ACC112 (cell line): ENCODE measurements around the gene VPS4B.
A peak's percentile ranks its signal among the peaks of the same experiment; 100 is the strongest.

Experiments
- H2AFZ ChIP-seq: fragments of 200-600 bp; sonication (generic); one replicate; pipeline ENCODE4 v1.6.0; 2017; ENCODE audit warnings: antibody characterized with exemption, low read length; ENCODE audit not compliant: unreplicated experiment
- H3K27ac ChIP-seq: fragments of 200-600 bp; sonication (generic); 2 replicates; pipeline ENCODE4 v1.5.1; 2014; ENCODE audit warnings: low read depth, mild to moderate bottlenecking, antibody characterized with exemption, low read length, moderate library complexity
- H3K27me3 ChIP-seq: fragments of 200-600 bp; sonication (generic); 2 replicates; pipeline ENCODE4 v1.6.1; 2014; ENCODE audit warnings: mild to moderate bottlenecking, antibody characterized with exemption, low read length, moderate library complexity, mixed read lengths; ENCODE audit not compliant: insufficient read depth
- H3K36me3 ChIP-seq: fragments of 200-600 bp; sonication (generic); 2 replicates; pipeline ENCODE4 v1.6.1; 2016; ENCODE audit warnings: mild to moderate bottlenecking, antibody characterized with exemption, low read length, moderate library complexity, mixed read lengths; ENCODE audit not compliant: insufficient read depth
- H3K4me1 ChIP-seq: fragments of 200-600 bp; sonication (generic); one replicate; pipeline ENCODE4 v1.6.1; 2016; ENCODE audit warnings: low read length, mixed read lengths; ENCODE audit not compliant: insufficient read depth, unreplicated experiment, control insufficient read depth
- H3K4me3 ChIP-seq: fragments of 200-600 bp; sonication (generic); 2 replicates; pipeline ENCODE4 v1.5.1; 2014; ENCODE audit warnings: mild to moderate bottlenecking, low read depth, low read length
- H3K79me2 ChIP-seq: fragments of 200-600 bp; sonication (generic); one replicate; pipeline ENCODE4 v1.6.0; 2016; ENCODE audit warnings: low read length; ENCODE audit not compliant: control insufficient read depth, unreplicated experiment, insufficient read depth

Gene VPS4B

GRCh38 chr18:63402246-63403162 lies 19.8 kb downstream of the VPS4B start:
- Histone ChIP-seq H3K27me3 (no peaks in the 10 kb centered on the region), H3K27ac (no peak overlapping the region), H3K4me3 (no peak overlapping the region), H3K36me3 (peaks cover 53% of the 10 kb centered on the region), H2AFZ (no peak overlapping the region), H3K79me2 (peaks cover 18% of the 10 kb centered on the region), H3K4me1 (peaks cover 5% of the 10 kb centered on the region)

- H3K27me3 ChIP-seq = no peaks in the 10 kb centered on the region
- H3K79me2 ChIP-seq = no peaks in the 10 kb centered on the region
- no peaks in the 10 kb centered on the region for H3K4me1 ChIP-seq
- peaks cover 49% of the 10 kb centered on the region for H3K36me3 ChIP-seq
- no peak overlapping the region for H2AFZ ChIP-seq
- H3K27ac ChIP-seq = no peak overlapping the region
- H3K4me3 ChIP-seq = no peak overlapping the region
These were observed 23.0 kb downstream of the VPS4B start for GRCh38 chr18:63399300-63399699.

GRCh38 chr18:63397349-63397748 lies 24.9 kb downstream of the VPS4B start:
- H2AFZ ChIP-seq = no peak overlapping the region
- H3K79me2 ChIP-seq = no peaks in the 10 kb centered on the region
- no peaks in the 10 kb centered on the region for H3K4me1 ChIP-seq
- peaks cover 35% of the 10 kb centered on the region for H3K36me3 ChIP-seq
- no peaks in the 10 kb centered on the region for H3K27me3 ChIP-seq
- H3K4me3 ChIP-seq = no peak overlapping the region
- no peak overlapping the region for H3K27ac ChIP-seq

GRCh38 chr18:63395503-63395902 lies 26.8 kb downstream of the VPS4B start:
- no peaks in the 10 kb centered on the region for H3K27me3 ChIP-seq
- peaks cover 36% of the 10 kb centered on the region for H3K36me3 ChIP-seq
- no peaks in the 10 kb centered on the region for H3K79me2 ChIP-seq
- no peak overlapping the region for H2AFZ ChIP-seq
- no peaks in the 10 kb centered on the region for H3K4me1 ChIP-seq
- no peak overlapping the region for H3K4me3 ChIP-seq
- H3K27ac ChIP-seq = no peak overlapping the region

GRCh38 chr18:63394954-63395353 lies 27.3 kb downstream of the VPS4B start:
- Histone ChIP-seq H3K36me3 (peaks cover 34% of the 10 kb centered on the region), H3K27me3 (no peaks in the 10 kb centered on the region), H3K4me1 (no peaks in the 10 kb centered on the region), H3K27ac (no peak overlapping the region), H2AFZ (no peak overlapping the region), H3K4me3 (no peak overlapping the region), H3K79me2 (no peaks in the 10 kb centered on the region)

- no peak overlapping the region for H3K4me3 ChIP-seq
- H3K27me3 ChIP-seq = no peaks in the 10 kb centered on the region
- no peak overlapping the region for H2AFZ ChIP-seq
- H3K27ac ChIP-seq = no peak overlapping the region
- H3K36me3 ChIP-seq = peaks cover 22% of the 10 kb centered on the region
- no peaks in the 10 kb centered on the region for H3K4me1 ChIP-seq
- H3K79me2 ChIP-seq = no peaks in the 10 kb centered on the region
These were observed 34.4 kb downstream of the VPS4B start for GRCh38 chr18:63387861-63388260.

- Histone ChIP-seq H3K27me3 (no peaks in the 10 kb centered on the region), H3K4me3 (no peak overlapping the region), H3K79me2 (no peaks in the 10 kb centered on the region), H2AFZ (no peak overlapping the region), H3K36me3 (peaks cover 13% of the 10 kb centered on the region; the same call in 1 of the 2 replicates), H3K4me1 (peaks cover 7% of the 10 kb centered on the region), H3K27ac (no peak overlapping the region)
These were observed 39.4 kb downstream of the VPS4B start for GRCh38 chr18:63382843-63383242.

- H3K4me1 ChIP-seq = peaks cover 10% of the 10 kb centered on the region
- H3K27me3 ChIP-seq = no peaks in the 10 kb centered on the region
- H2AFZ ChIP-seq = peak overlapping the region; percentile 97
- H3K79me2 ChIP-seq = no peaks in the 10 kb centered on the region
- peak overlapping the region; percentile 92 for H3K27ac ChIP-seq
- H3K36me3 ChIP-seq = peaks cover 13% of the 10 kb centered on the region; the same call in 1 of the 2 replicates
- H3K4me3 ChIP-seq = peak overlapping the region; percentile 73
These were observed 42.7 kb downstream of the VPS4B start for GRCh38 chr18:63379639-63379962.

- Histone ChIP-seq H3K36me3 (peaks cover 13% of the 10 kb centered on the region; the same call in 1 of the 2 replicates), H3K27me3 (no peaks in the 10 kb centered on the region), H3K27ac (peak overlapping the region; percentile 92), H2AFZ (peak overlapping the region; percentile 97), H3K4me3 (peak overlapping the region; percentile 73), H3K4me1 (peaks cover 10% of the 10 kb centered on the region), H3K79me2 (no peaks in the 10 kb centered on the region)
These were observed 43.2 kb downstream of the VPS4B start for GRCh38 chr18:63378919-63379638.

- Histone ChIP-seq H3K36me3 (no peaks in the 10 kb centered on the region), H3K27ac (0 out of 2 replicates have a peak overlapping the region, but pooled peaks have one; percentile 19), H3K4me1 (peaks cover 10% of the 10 kb centered on the region), H3K4me3 (no peak overlapping the region), H3K27me3 (no peaks in the 10 kb centered on the region), H2AFZ (no peak overlapping the region), H3K79me2 (no peaks in the 10 kb centered on the region)
These were observed 44.8 kb downstream of the VPS4B start for GRCh38 chr18:63377275-63377980.
